ENCODE data around the gene OSTF1. TPM values are rescaled to one million over a fixed set of nuclear protein-coding genes. Genes with fewer than 3 reads are reported as not detected.

The OSTF1 gene
- total and polyA plus RNA-seq, 5 donors from 2014 or later = 68.2 to 203 (median 144) TPM

- Mint-ChIP-seq H3K9me3 (no peaks in the 10 kb centered on the region), H3K27ac (no peak overlapping the region)
Observed at GRCh38 chr9:75183306-75183705, 95.0 kb downstream of the OSTF1 start.

GRCh38 chr9:75184471-75184870 lies 96.2 kb downstream of the OSTF1 start:
- H3K27me3 Mint-ChIP-seq = peaks cover 6% of the 10 kb centered on the region
- peak overlapping the region in 2 of 3 donors; percentile 32 to 62 for H3K27ac Mint-ChIP-seq
- no peak for DNase-seq
- Histone ChIP-seq H3K4me1 (ENCODE audit: control insufficient read depth, insufficient read depth, low read length, poor library complexity, severe bottlenecking) (no peaks in the 10 kb centered on the region), H3K27ac (ENCODE audit: insufficient read depth, low read length, poor library complexity, severe bottlenecking) (no peak overlapping the region), H3K4me3 (ENCODE audit: low read depth, low read length) (no peak overlapping the region), H3K9me3 (ENCODE audit: control insufficient read depth in 2 of 2, low read length in 2 of 2) (no peaks in the 10 kb centered on the region), H3K36me3 (ENCODE audit: control insufficient read depth, insufficient read depth, low read length) (peaks cover 6% of the 10 kb centered on the region), H3K27me3 (ENCODE audit: control insufficient read depth, insufficient read depth, low read length) (no peaks in the 10 kb centered on the region)
- H3K4me3 Mint-ChIP-seq = peak overlapping the region in 1 of 4 donors; percentile 47
- H3K4me1 Mint-ChIP-seq = peaks cover 5 to 15% (median 10%) of the 10 kb centered on the region in 4 donors
- H3K36me3 Mint-ChIP-seq = peaks cover 16% of the 10 kb centered on the region
- H3K9me3 Mint-ChIP-seq = peaks cover 0 to 2% (median 0%) of the 10 kb centered on the region in 7 donors
- ATAC-seq (ENCODE audit: low read depth in 2 of 2) = no peak

More at GRCh38 chr9:75183306-75183705, 95.0 kb downstream of the OSTF1 start:
- H3K4me3 Mint-ChIP-seq = peak overlapping the region in 1 of 4 donors; percentile 3
- DNase-seq = no peak
- no peaks in the 10 kb centered on the region for H3K27me3 ChIP-seq (ENCODE audit: control insufficient read depth, insufficient read depth, low read length)
- H3K36me3 ChIP-seq (ENCODE audit: control insufficient read depth, insufficient read depth, low read length) = peaks cover 6% of the 10 kb centered on the region
- peaks cover 27% of the 10 kb centered on the region for H3K36me3 Mint-ChIP-seq
- peaks cover 9% of the 10 kb centered on the region for H3K27me3 Mint-ChIP-seq
- H3K9me3 ChIP-seq (ENCODE audit: control insufficient read depth in 2 of 2, low read length in 2 of 2) = no peaks in the 10 kb centered on the region
- no peak for ATAC-seq (ENCODE audit: low read depth in 2 of 2)
- H3K4me3 ChIP-seq (ENCODE audit: low read depth, low read length) = no peak overlapping the region
- H3K4me1 ChIP-seq (ENCODE audit: control insufficient read depth, insufficient read depth, low read length, poor library complexity, severe bottlenecking) = no peaks in the 10 kb centered on the region
- no peak overlapping the region for H3K27ac ChIP-seq (ENCODE audit: insufficient read depth, low read length, poor library complexity, severe bottlenecking)
- H3K4me1 Mint-ChIP-seq = peaks cover 5 to 15% (median 10%) of the 10 kb centered on the region in 4 donors

GRCh38 chr9:75185585-75186170 lies 97.4 kb downstream of the OSTF1 start:
- H3K27ac ChIP-seq (ENCODE audit: insufficient read depth, low read length, poor library complexity, severe bottlenecking) = no peak overlapping the region
- H3K27ac Mint-ChIP-seq = no peak overlapping the region
- H3K9me3 ChIP-seq (ENCODE audit: control insufficient read depth in 2 of 2, low read length in 2 of 2) = no peaks in the 10 kb centered on the region
- ATAC-seq (ENCODE audit: low read depth in 2 of 2) (peak; percentile 55 to 63), DNase-seq (peak in 2 of 3 donors; percentile 31 to 64)
- H3K27me3 Mint-ChIP-seq = peaks cover 5% of the 10 kb centered on the region
- H3K4me1 ChIP-seq (ENCODE audit: control insufficient read depth, insufficient read depth, low read length, poor library complexity, severe bottlenecking) = no peaks in the 10 kb centered on the region
- H3K9me3 Mint-ChIP-seq = peaks cover 0 to 3% (median 0%) of the 10 kb centered on the region in 7 donors
- no peaks in the 10 kb centered on the region for H3K27me3 ChIP-seq (ENCODE audit: control insufficient read depth, insufficient read depth, low read length)
- H3K36me3 ChIP-seq (ENCODE audit: control insufficient read depth, insufficient read depth, low read length) = peaks cover 6% of the 10 kb centered on the region
- peaks cover 8 to 15% (median 12%) of the 10 kb centered on the region in 4 donors for H3K4me1 Mint-ChIP-seq
- no peak overlapping the region for H3K4me3 Mint-ChIP-seq
- H3K36me3 Mint-ChIP-seq = peaks cover 13% of the 10 kb centered on the region
- no peak overlapping the region for H3K4me3 ChIP-seq (ENCODE audit: low read depth, low read length)

- no peak overlapping the region for H3K4me3 ChIP-seq (ENCODE audit: low read depth, low read length)
- peaks cover 6% of the 10 kb centered on the region for H3K36me3 ChIP-seq (ENCODE audit: control insufficient read depth, insufficient read depth, low read length)
- H3K4me1 Mint-ChIP-seq = peaks cover 8 to 15% (median 13%) of the 10 kb centered on the region in 4 donors
- peaks cover 0 to 3% (median 0%) of the 10 kb centered on the region in 7 donors for H3K9me3 Mint-ChIP-seq
- ATAC-seq (ENCODE audit: low read depth in 2 of 2) (no peak), DNase-seq (peak in 2 of 3 donors; percentile 43 to 65)
- H3K4me1 ChIP-seq (ENCODE audit: control insufficient read depth, insufficient read depth, low read length, poor library complexity, severe bottlenecking) = no peaks in the 10 kb centered on the region
- H3K4me3 Mint-ChIP-seq = no peak overlapping the region
- peaks cover 5% of the 10 kb centered on the region for H3K27me3 Mint-ChIP-seq
- H3K27ac Mint-ChIP-seq = no peak overlapping the region
- H3K9me3 ChIP-seq (ENCODE audit: control insufficient read depth in 2 of 2, low read length in 2 of 2) = no peaks in the 10 kb centered on the region
- H3K27ac ChIP-seq (ENCODE audit: insufficient read depth, low read length, poor library complexity, severe bottlenecking) = no peak overlapping the region
- no peaks in the 10 kb centered on the region for H3K27me3 ChIP-seq (ENCODE audit: control insufficient read depth, insufficient read depth, low read length)
- H3K36me3 Mint-ChIP-seq = peaks cover 10% of the 10 kb centered on the region
Observed at GRCh38 chr9:75186767-75187380, 98.6 kb downstream of the OSTF1 start.

GRCh38 chr9:75188756-75189155 lies 100.4 kb downstream of the OSTF1 start:
- Mint-ChIP-seq H3K27me3 (peaks cover 5% of the 10 kb centered on the region), H3K9me3 (peaks cover 0 to 3% (median 0%) of the 10 kb centered on the region in 7 donors), H3K36me3 (peaks cover 3% of the 10 kb centered on the region), H3K27ac (no peak overlapping the region), H3K4me3 (no peak overlapping the region), H3K4me1 (peaks cover 8 to 15% (median 13%) of the 10 kb centered on the region in 4 donors)
- DNase-seq = no peak
- no peak overlapping the region for H3K27ac ChIP-seq (ENCODE audit: insufficient read depth, low read length, poor library complexity, severe bottlenecking)
- H3K36me3 ChIP-seq (ENCODE audit: control insufficient read depth, insufficient read depth, low read length) = no peaks in the 10 kb centered on the region
- H3K4me3 ChIP-seq (ENCODE audit: low read depth, low read length) = no peak overlapping the region
- no peaks in the 10 kb centered on the region for H3K27me3 ChIP-seq (ENCODE audit: control insufficient read depth, insufficient read depth, low read length)
- H3K4me1 ChIP-seq (ENCODE audit: control insufficient read depth, insufficient read depth, low read length, poor library complexity, severe bottlenecking) = no peaks in the 10 kb centered on the region
- H3K9me3 ChIP-seq (ENCODE audit: control insufficient read depth in 2 of 2, low read length in 2 of 2) = no peaks in the 10 kb centered on the region
- no peak for ATAC-seq (ENCODE audit: low read depth in 2 of 2)

- ATAC-seq (ENCODE audit: low read depth in 2 of 2) (no peak), DNase-seq (peak in 1 of 3 donors; percentile 23)
- peaks cover 0 to 3% (median 0%) of the 10 kb centered on the region in 7 donors for H3K9me3 Mint-ChIP-seq
- no peaks in the 10 kb centered on the region for H3K36me3 ChIP-seq (ENCODE audit: control insufficient read depth, insufficient read depth, low read length)
- H3K9me3 ChIP-seq (ENCODE audit: control insufficient read depth in 2 of 2, low read length in 2 of 2) = no peaks in the 10 kb centered on the region
- no peak overlapping the region for H3K27ac Mint-ChIP-seq
- H3K4me3 Mint-ChIP-seq = no peak overlapping the region
- peaks cover 3% of the 10 kb centered on the region for H3K36me3 Mint-ChIP-seq
- no peak overlapping the region for H3K27ac ChIP-seq (ENCODE audit: insufficient read depth, low read length, poor library complexity, severe bottlenecking)
- no peaks in the 10 kb centered on the region for H3K4me1 ChIP-seq (ENCODE audit: control insufficient read depth, insufficient read depth, low read length, poor library complexity, severe bottlenecking)
- no peak overlapping the region for H3K4me3 ChIP-seq (ENCODE audit: low read depth, low read length)
- H3K27me3 Mint-ChIP-seq = peaks cover 5% of the 10 kb centered on the region
- peaks cover 8 to 12% (median 10%) of the 10 kb centered on the region in 4 donors for H3K4me1 Mint-ChIP-seq
- no peaks in the 10 kb centered on the region for H3K27me3 ChIP-seq (ENCODE audit: control insufficient read depth, insufficient read depth, low read length)
Observed at GRCh38 chr9:75190762-75191161, 102.4 kb downstream of the OSTF1 start.
